ENCODE results near the gene HSD11B1. TPM values are rescaled to one million over a fixed set of nuclear protein-coding genes. Genes with fewer than 3 reads are reported as not detected.

HSD11B1 gene
- total RNA-seq, 6 experiments from 2014 or later = 281 to 749 (median 512) TPM

GRCh38 chr1:209769971-209770370 is 65.3 kb downstream of the HSD11B1 start:
- Histone ChIP-seq H3K27me3 (no peaks in the 10 kb centered on the region), H3K4me3 (no peak overlapping the region), H3K4me1 (peaks cover 0 to 4% (median 0%) of the 10 kb centered on the region in 4 donors), H3K36me3 (no peaks in the 10 kb centered on the region), H3K27ac (peak overlapping the region in 2 of 3 donors; percentile 30 to 72), H3K9me3 (no peaks in the 10 kb centered on the region)
- intact Hi-C loops (cut with DNase I) = loop anchor here in 1 of 2 donors (10.0 kb wide), 1 partner anchor 175 kb away; no protein-coding TSS in a partner anchor
- 46% methylated on average over 7 of the region's 7 CpGs for WGBS (ENCODE audit: insufficient coverage, low coverage, low lambda C conversion rate, missing lambda C conversion rate)
- no peak for DNase-seq
- no peak for ATAC-seq
- TF ChIP-seq CTCF (IDR thresholded peaks at IDR 0.05) (no peak), POLR2A (IDR thresholded peaks at IDR 0.05) (no peak)

GRCh38 chr1:209770636-209771415 is 66.2 kb downstream of the HSD11B1 start:
- Histone ChIP-seq H3K27ac (no peak overlapping the region), H3K4me3 (no peak overlapping the region), H3K27me3 (no peaks in the 10 kb centered on the region), H3K9me3 (no peaks in the 10 kb centered on the region), H3K4me1 (peaks cover 0 to 4% (median 0%) of the 10 kb centered on the region in 4 donors), H3K36me3 (no peaks in the 10 kb centered on the region)
- no peak for DNase-seq
- intact Hi-C loops (cut with DNase I) = no loop called here
- ATAC-seq = no peak
- TF ChIP-seq POLR2A (IDR thresholded peaks at IDR 0.05) (no peak), CTCF (IDR thresholded peaks at IDR 0.05) (no peak)
- WGBS (ENCODE audit: insufficient coverage, low coverage, low lambda C conversion rate, missing lambda C conversion rate) = 90% methylated on average over 17 of the region's 17 CpGs

GRCh38 chr1:209772126-209772525 is 67.5 kb downstream of the HSD11B1 start:
- H3K9me3 ChIP-seq = no peaks in the 10 kb centered on the region
- H3K27ac ChIP-seq = no peak overlapping the region
- DNase-seq (no peak), ATAC-seq (no peak)
- intact Hi-C loops (cut with DNase I) = no loop called here
- no peaks in the 10 kb centered on the region for H3K36me3 ChIP-seq
- peaks cover 0 to 4% (median 0%) of the 10 kb centered on the region in 4 donors for H3K4me1 ChIP-seq
- H3K4me3 ChIP-seq = no peak overlapping the region
- 65% methylated on average over 6 of the region's 6 CpGs for WGBS (ENCODE audit: insufficient coverage, low coverage, low lambda C conversion rate, missing lambda C conversion rate)
- H3K27me3 ChIP-seq = no peaks in the 10 kb centered on the region
- no peak for TF ChIP-seq CTCF (IDR thresholded peaks at IDR 0.05)
- no peak for TF ChIP-seq POLR2A (IDR thresholded peaks at IDR 0.05)

GRCh38 chr1:209774592-209774991 is 69.9 kb downstream of the HSD11B1 start:
- Histone ChIP-seq H3K27ac (no peak overlapping the region), H3K27me3 (no peaks in the 10 kb centered on the region), H3K4me3 (no peak overlapping the region), H3K4me1 (no peaks in the 10 kb centered on the region), H3K9me3 (no peaks in the 10 kb centered on the region), H3K36me3 (no peaks in the 10 kb centered on the region)
- DNase-seq (no peak), ATAC-seq (no peak)
- intact Hi-C loops (cut with DNase I) = no loop called here
- WGBS (ENCODE audit: insufficient coverage, low coverage, low lambda C conversion rate, missing lambda C conversion rate) = 85% methylated on average over 1 of the region's 1 CpG
- TF ChIP-seq POLR2A (IDR thresholded peaks at IDR 0.05) = no peak
- TF ChIP-seq CTCF (IDR thresholded peaks at IDR 0.05) = no peak
